Measurements from ENCODE around the gene ZNF219. TPM values are rescaled to one million over a fixed set of nuclear protein-coding genes. Genes with fewer than 3 reads are reported as not detected.

ZNF219 gene
- total and polyA plus RNA-seq, 2 of the 13 experiments (the other 11 are each of a cell fraction or from before 2014, with no cell fraction given), result 34.5 to 36.6 TPM

DNA sequence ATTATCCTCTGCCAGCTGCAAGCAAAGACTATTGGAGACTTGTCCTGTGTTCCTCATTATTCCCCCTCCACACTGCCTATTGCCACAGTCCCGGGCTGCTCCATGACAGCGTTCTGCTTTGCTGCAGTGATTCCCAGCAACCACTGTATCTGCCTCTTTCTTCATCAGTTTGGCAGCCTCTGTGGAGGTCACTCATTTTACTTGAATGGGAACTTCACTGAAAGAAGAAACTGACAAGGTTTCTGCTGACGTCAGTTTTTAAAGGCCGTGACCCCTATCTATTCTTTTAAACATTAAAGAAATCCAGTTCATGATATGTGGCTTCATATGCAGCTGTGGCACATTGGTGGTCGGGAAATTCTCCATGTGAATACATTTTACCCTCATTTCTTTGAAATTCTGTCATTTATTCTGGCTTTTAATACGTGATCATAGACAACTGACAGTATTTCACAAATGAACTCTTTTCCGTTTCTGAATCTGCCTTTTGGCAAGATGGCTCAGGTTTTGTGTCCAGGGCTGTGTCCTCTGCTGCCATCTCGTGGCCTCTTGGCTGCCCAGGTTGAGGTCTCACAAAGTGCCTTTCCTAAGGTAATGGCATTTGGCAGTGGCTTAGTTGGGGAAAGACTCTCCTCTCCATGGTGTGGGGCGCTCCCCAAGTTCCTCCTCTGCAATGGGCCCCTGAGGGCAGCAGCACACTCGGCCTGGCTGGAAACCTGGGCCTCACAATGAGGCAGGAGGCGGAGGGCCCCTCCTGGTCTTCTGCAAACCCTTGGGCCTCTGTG is 8.2 kb upstream of the ZNF219 start (continued):
- TF ChIP-seq, protein P1, sequence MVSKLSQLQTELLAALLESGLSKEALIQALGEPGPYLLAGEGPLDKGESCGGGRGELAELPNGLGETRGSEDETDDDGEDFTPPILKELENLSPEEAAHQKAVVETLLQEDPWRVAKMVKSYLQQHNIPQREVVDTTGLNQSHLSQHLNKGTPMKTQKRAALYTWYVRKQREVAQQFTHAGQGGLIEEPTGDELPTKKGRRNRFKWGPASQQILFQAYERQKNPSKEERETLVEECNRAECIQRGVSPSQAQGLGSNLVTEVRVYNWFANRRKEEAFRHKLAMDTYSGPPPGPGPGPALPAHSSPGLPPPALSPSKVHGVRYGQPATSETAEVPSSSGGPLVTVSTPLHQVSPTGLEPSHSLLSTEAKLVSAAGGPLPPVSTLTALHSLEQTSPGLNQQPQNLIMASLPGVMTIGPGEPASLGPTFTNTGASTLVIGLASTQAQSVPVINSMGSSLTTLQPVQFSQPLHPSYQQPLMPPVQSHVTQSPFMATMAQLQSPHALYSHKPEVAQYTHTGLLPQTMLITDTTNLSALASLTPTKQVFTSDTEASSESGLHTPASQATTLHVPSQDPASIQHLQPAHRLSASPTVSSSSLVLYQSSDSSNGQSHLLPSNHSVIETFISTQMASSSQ (IDR thresholded peaks at IDR 0.05; ENCODE audit: low read depth), result no peak
- TF ChIP-seq, protein P1 (CRISPR knock-in tag; IDR thresholded peaks at IDR 0.05; ENCODE audit: borderline replicate concordance), result peak; percentile 52; the same call in 1 of the 2 replicates
- TF ChIP-seq NFKBIZ (CRISPR knock-in tag; IDR thresholded peaks at IDR 0.05), result peak; percentile 26; the same call in 1 of the 2 replicates
- TF ChIP-seq ZNF747 (CRISPR knock-in tag; IDR thresholded peaks at IDR 0.05; ENCODE audit: borderline replicate concordance), result 0 out of 2 replicates have a peak, but pooled peaks have one; percentile 57
- TF ChIP-seq ZFP36L1 (CRISPR knock-in tag; IDR thresholded peaks at IDR 0.05), result no peak
- TF ChIP-seq IRX3 (CRISPR knock-in tag; IDR thresholded peaks at IDR 0.05; ENCODE audit: borderline replicate concordance, low read depth), result no peak
- TF ChIP-seq FOXM1 (CRISPR knock-in tag; IDR thresholded peaks at IDR 0.05), result no peak
- peak; percentile 80 for TF ChIP-seq ZNF331 (CRISPR knock-in tag; IDR thresholded peaks at IDR 0.05)
- no peak for TF ChIP-seq HOMEZ (CRISPR knock-in tag; IDR thresholded peaks at IDR 0.05; ENCODE audit: low read depth)
- TF ChIP-seq ZNF383 (CRISPR knock-in tag; IDR thresholded peaks at IDR 0.05; ENCODE audit: borderline replicate concordance), result no peak
- no peak for TF ChIP-seq ZNF451 (CRISPR knock-in tag; IDR thresholded peaks at IDR 0.05)
- TF ChIP-seq ZNF644 (CRISPR knock-in tag; IDR thresholded peaks at IDR 0.05; ENCODE audit: low read depth), result peak; percentile 97
- TF ChIP-seq HNRNPH1 (optimal IDR thresholded peaks at IDR 0.05; ENCODE audit: low read depth, low read length), result no peak
- TF ChIP-seq XRCC5 (optimal IDR thresholded peaks at IDR 0.05; ENCODE audit: low read length), result peak; percentile 92
- TF ChIP-seq, protein P2, sequence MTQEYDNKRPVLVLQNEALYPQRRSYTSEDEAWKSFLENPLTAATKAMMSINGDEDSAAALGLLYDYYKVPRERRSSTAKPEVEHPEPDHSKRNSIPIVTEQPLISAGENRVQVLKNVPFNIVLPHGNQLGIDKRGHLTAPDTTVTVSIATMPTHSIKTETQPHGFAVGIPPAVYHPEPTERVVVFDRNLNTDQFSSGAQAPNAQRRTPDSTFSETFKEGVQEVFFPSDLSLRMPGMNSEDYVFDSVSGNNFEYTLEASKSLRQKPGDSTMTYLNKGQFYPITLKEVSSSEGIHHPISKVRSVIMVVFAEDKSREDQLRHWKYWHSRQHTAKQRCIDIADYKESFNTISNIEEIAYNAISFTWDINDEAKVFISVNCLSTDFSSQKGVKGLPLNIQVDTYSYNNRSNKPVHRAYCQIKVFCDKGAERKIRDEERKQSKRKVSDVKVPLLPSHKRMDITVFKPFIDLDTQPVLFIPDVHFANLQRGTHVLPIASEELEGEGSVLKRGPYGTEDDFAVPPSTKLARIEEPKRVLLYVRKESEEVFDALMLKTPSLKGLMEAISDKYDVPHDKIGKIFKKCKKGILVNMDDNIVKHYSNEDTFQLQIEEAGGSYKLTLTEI (CRISPR knock-in tag; conservative IDR thresholded peaks at IDR 0.05), result no peak
- TF ChIP-seq SETDB1 (CRISPR knock-in tag; IDR thresholded peaks at IDR 0.05; ENCODE audit: borderline replicate concordance), result no peak
- TF ChIP-seq ZNF850 (CRISPR knock-in tag; conservative IDR thresholded peaks at IDR 0.05), result 0 out of 2 replicates have a peak, but pooled peaks have one; percentile 54
- TF ChIP-seq ZNF816 (CRISPR knock-in tag; IDR thresholded peaks at IDR 0.05; ENCODE audit: borderline replicate concordance), result no peak
- TF ChIP-seq CBX2 (IDR thresholded peaks at IDR 0.05; ENCODE audit: low read depth, low read length), result no peak
- no peak for TF ChIP-seq CBX2 (CRISPR knock-in tag; IDR thresholded peaks at IDR 0.05; ENCODE audit: low read depth)

All from HepG2 (cell line).